Gastrocnemius medialis (tissue), 4 donors: Measurements from ENCODE around the gene SRGAP3.

Experiments used
- POLR2A ChIP-seq, 2 donors: fragments of 450-650 bp; IDR thresholded peaks; one replicate each; pipeline ENCODE4 v1.6.1; 2017; ENCODE audit warnings: antibody characterized with exemption in 2 of 2, mild to moderate bottlenecking in 2 of 2, moderate library complexity in 2 of 2
- TF ChIP-seq, protein P1 (sequence below), 5 experiments: fragments of 450-650 bp in 3 of 5; fragments of 200-600 bp in 2 of 5; sonication (generic) in 2 of 5; IDR thresholded peaks in 4 of 5; conservative IDR thresholded peaks in 1 of 5; 1 replicate in 4 of 5; 2 replicates in 1 of 5; pipeline ENCODE4 v1.5.1; 2016 to 2019; ENCODE audit warnings: antibody characterized with exemption in 5 of 5, mild to moderate bottlenecking in 3 of 5, moderate library complexity in 3 of 5

DNA sequence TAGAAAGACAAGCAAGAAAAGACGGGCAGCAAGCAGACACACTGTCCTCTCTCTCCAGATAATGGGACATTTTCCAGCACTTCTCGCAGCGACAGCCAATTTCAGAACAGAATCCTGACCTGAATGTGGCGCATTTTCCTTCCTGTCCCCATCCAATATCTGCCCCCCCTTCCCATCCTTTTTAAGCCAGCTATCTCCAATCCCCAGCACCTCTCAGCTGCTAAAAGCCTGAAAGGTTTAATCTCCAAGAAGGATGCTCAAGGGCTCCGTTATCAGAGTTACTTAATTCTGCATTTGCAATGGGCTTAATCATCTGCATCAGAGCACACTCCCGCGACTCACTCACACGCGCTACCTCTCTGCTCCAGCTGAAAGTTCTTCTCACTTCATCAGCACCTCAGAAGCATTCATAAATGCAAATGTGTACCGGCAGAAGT, 50.5 kb downstream of the SRGAP3 start:
- TF ChIP-seq, protein P1, sequence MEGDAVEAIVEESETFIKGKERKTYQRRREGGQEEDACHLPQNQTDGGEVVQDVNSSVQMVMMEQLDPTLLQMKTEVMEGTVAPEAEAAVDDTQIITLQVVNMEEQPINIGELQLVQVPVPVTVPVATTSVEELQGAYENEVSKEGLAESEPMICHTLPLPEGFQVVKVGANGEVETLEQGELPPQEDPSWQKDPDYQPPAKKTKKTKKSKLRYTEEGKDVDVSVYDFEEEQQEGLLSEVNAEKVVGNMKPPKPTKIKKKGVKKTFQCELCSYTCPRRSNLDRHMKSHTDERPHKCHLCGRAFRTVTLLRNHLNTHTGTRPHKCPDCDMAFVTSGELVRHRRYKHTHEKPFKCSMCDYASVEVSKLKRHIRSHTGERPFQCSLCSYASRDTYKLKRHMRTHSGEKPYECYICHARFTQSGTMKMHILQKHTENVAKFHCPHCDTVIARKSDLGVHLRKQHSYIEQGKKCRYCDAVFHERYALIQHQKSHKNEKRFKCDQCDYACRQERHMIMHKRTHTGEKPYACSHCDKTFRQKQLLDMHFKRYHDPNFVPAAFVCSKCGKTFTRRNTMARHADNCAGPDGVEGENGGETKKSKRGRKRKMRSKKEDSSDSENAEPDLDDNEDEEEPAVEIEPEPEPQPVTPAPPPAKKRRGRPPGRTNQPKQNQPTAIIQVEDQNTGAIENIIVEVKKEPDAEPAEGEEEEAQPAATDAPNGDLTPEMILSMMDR (IDR thresholded peaks at IDR 0.05 in 4 of 5, conservative IDR thresholded peaks at IDR 0.05 in 1 of 5), result no peak
- no peak for TF ChIP-seq POLR2A (IDR thresholded peaks at IDR 0.05)
